Spleen (tissue), 7 donors: Measurements from ENCODE around the gene TXNL4A.

Experiments
- POLR2A ChIP-seq, 3 donors: fragments of 450-650 bp; IDR thresholded peaks; one replicate each; pipeline ENCODE4 v1.5.1; 2017; ENCODE audit warnings: antibody characterized with exemption in 3 of 3, mild to moderate bottlenecking in 1 of 3
- POLR2AphosphoS5 ChIP-seq, 3 donors: sonication (generic); formaldehyde crosslinking; IDR thresholded peaks; one replicate each; pipeline ENCODE4 v1.5.1; 2017; ENCODE audit warnings: antibody characterized with exemption in 3 of 3
- TF ChIP-seq, protein P1 (sequence below), 11 experiments: fragments of 200-600 bp in 7 of 11; fragments of 450-650 bp in 4 of 11; sonication (generic) in 4 of 11; IDR thresholded peaks in 8 of 11; conservative IDR thresholded peaks in 3 of 11; 1 replicate in 7 of 11; 2 replicates in 4 of 11; pipeline versions ENCODE4 v1.4.0 to v1.8.0; 2016 to 2021; ENCODE audit warnings: antibody characterized with exemption in 11 of 11, inconsistent platforms in 4 of 11, mild to moderate bottlenecking in 1 of 11
- donor health status: DM: no; HTN: no; CAD: no; lungs with moderate emphysema.
- donor health status: DM: no; HTN: no; CAD: no.
- donor health status: DM: no; HTN: no; CAD: no.

DNA sequence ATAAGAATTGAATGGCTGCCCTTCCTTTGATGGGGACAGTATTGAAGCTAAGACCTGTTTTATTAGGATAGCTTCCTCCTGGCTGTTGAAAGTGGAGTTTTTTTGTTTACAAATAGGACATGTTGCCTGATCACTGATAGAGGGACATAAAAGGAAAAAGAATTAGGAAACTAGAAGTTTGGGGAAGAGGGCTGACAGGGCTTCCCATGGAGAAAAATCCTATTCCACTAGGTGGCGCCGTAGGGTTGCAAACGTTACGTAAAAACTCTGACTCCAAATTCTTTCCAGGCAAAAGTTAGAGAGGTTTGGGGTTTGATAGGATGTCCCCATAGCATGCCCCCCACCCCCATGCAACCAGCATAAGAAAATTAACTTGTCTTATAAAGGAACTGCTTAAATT, 34.8 kb upstream of the TXNL4A start:
- TF ChIP-seq, protein P1, sequence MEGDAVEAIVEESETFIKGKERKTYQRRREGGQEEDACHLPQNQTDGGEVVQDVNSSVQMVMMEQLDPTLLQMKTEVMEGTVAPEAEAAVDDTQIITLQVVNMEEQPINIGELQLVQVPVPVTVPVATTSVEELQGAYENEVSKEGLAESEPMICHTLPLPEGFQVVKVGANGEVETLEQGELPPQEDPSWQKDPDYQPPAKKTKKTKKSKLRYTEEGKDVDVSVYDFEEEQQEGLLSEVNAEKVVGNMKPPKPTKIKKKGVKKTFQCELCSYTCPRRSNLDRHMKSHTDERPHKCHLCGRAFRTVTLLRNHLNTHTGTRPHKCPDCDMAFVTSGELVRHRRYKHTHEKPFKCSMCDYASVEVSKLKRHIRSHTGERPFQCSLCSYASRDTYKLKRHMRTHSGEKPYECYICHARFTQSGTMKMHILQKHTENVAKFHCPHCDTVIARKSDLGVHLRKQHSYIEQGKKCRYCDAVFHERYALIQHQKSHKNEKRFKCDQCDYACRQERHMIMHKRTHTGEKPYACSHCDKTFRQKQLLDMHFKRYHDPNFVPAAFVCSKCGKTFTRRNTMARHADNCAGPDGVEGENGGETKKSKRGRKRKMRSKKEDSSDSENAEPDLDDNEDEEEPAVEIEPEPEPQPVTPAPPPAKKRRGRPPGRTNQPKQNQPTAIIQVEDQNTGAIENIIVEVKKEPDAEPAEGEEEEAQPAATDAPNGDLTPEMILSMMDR (IDR thresholded peaks at IDR 0.05 in 8 of 11, conservative IDR thresholded peaks at IDR 0.05 in 3 of 11), result no peak
- no peak for TF ChIP-seq POLR2A (IDR thresholded peaks at IDR 0.05)
- no peak for TF ChIP-seq POLR2AphosphoS5 (IDR thresholded peaks at IDR 0.05)
